ENCODE measurements around the gene MAJIN. TPM values are rescaled to one million over a fixed set of nuclear protein-coding genes. Genes with fewer than 3 reads are reported as not detected.

Gene MAJIN
- total and polyA plus RNA-seq, 9 of the 15 experiments (the other 6 are each of a cell fraction or from before 2014, with no cell fraction given), result 0.17 to 0.83 (median 0.24) TPM; not detected in 2

- 0 out of 4 replicates have a peak, but pooled peaks of 1 of the 2 experiments have one; percentile 46 for TF ChIP-seq ZMIZ1 (IDR thresholded peaks at IDR 0.05; ENCODE audit: low read depth in 2 of 2, low read length in 2 of 2)
- TF ChIP-seq YY1 (IDR thresholded peaks at IDR 0.05; ENCODE audit: borderline replicate concordance in 1 of 3, control insufficient read depth in 1 of 3, extremely low read depth in 1 of 3, insufficient read depth in 3 of 3, insufficient read length in 1 of 3, insufficient replicate concordance in 2 of 3, low read depth in 1 of 3, low read length in 2 of 3), result peak in 1 of 3 experiments; percentile 13
- 0 out of 2 replicates have a peak, but pooled peaks have one; percentile 12 for TF ChIP-seq ELF2 (CRISPR knock-in tag; IDR thresholded peaks at IDR 0.05)
- no peak for TF ChIP-seq FOXP4 (CRISPR knock-in tag; IDR thresholded peaks at IDR 0.05; ENCODE audit: borderline replicate concordance)
- peak; percentile 52; the same call in 1 of the 2 replicates for TF ChIP-seq STAG1 (CRISPR knock-in tag; IDR thresholded peaks at IDR 0.05; ENCODE audit: borderline replicate concordance)
- TF ChIP-seq THRAP3 (IDR thresholded peaks at IDR 0.05; ENCODE audit: borderline replicate concordance), result no peak
- 0 out of 2 replicates have a peak, but pooled peaks have one; percentile 22 for TF ChIP-seq POLR2AphosphoS5 (IDR thresholded peaks at IDR 0.05; ENCODE audit: control insufficient read depth, insufficient read depth, low read depth, low read length)
- no peak for TF ChIP-seq NCOA6 (IDR thresholded peaks at IDR 0.05)
- TF ChIP-seq ZNF551 (CRISPR knock-in tag; IDR thresholded peaks at IDR 0.05), result no peak
- TF ChIP-seq SREBF2 (CRISPR knock-in tag; IDR thresholded peaks at IDR 0.05), result no peak
- no peak for TF ChIP-seq HES1 (IDR thresholded peaks at IDR 0.05; ENCODE audit: low read depth)
- no peak for TF ChIP-seq ETS2 (tag; IDR thresholded peaks at IDR 0.05; ENCODE audit: borderline replicate concordance, poor library complexity, severe bottlenecking)
- TF ChIP-seq TRIM24 (IDR thresholded peaks at IDR 0.05), result no peak
- peak; percentile 43 to 71 for TF ChIP-seq AFF1 (IDR thresholded peaks at IDR 0.05; ENCODE audit: low read depth in 1 of 2, partially characterized antibody in 2 of 2)
Measured at GRCh38 chr11:65013130-65013887, 41.4 kb upstream of the MAJIN start (continued).

Measured in K562 (cell line).